Colonic mucosa (tissue), 4 donors: ENCODE results near the gene SCAMP2. TPM values are rescaled to one million over a fixed set of nuclear protein-coding genes. Genes with fewer than 3 reads are reported as not detected.
"Not testable (repeated sequence)": the region's sequence is repeated elsewhere in the genome, so short reads cannot be mapped to it uniquely, and the experiment has no call there.

Experiments
- DNase-seq: peaks from one replicate; pipeline ENCODE4 v3.0.0-alpha.2; 2020
- H3K27ac ChIP-seq: fragments of 200-600 bp; one replicate; pipeline ENCODE4 v1.8.0; 2021
- H3K27me3 ChIP-seq: fragments of 200-600 bp; one replicate; pipeline ENCODE4 v1.8.0; 2021
- H3K36me3 ChIP-seq: fragments of 200-600 bp; one replicate; pipeline ENCODE4 v1.8.0; 2021
- H3K4me1 ChIP-seq: fragments of 200-600 bp; one replicate; pipeline ENCODE4 v1.8.0; 2021; ENCODE audit warnings: mild to moderate bottlenecking
- H3K4me3 ChIP-seq: fragments of 200-600 bp; one replicate; pipeline ENCODE4 v1.8.0; 2021
- H3K9ac ChIP-seq, 2 donors: one replicate each; pipeline ENCODE4 v1.7.0; 2013; ENCODE audit warnings: control low read depth in 2 of 2, low read depth in 2 of 2, low read length in 2 of 2
- H3K9me3 ChIP-seq: fragments of 200-600 bp; one replicate; pipeline ENCODE4 v1.8.0; 2021
- CTCF ChIP-seq: fragments of 200-600 bp; IDR thresholded peaks from one replicate; pipeline ENCODE4 v1.8.0; 2022; ENCODE audit warnings: antibody characterized with exemption, mild to moderate bottlenecking
- intact Hi-C: fragments of 100-400 bp; cut with DNase I; formaldehyde crosslinking; loops from one replicate; pipeline ENCODE4 v1.14.1; 2022
- total RNA-seq, 2 donors: library from RNA; stranded (reverse); fragmentation: NEBNext Ultra II Directional in 1 of 2; extraction: Animal tissue kit (Norgen Biotek cat#: 25700) in 1 of 2; gene quantifications; one replicate each; pipeline ENCODE4 v1.2.1, GENCODE V29; 2021
- donor health status: healthy.
- donor health status: DM: no; HTN: no; CAD: no.
- donor health status: DM: no; HTN: no; CAD: no.

SCAMP2 gene
- total RNA-seq, 2 donors from 2014 or later = 152 to 204 TPM

DNA sequence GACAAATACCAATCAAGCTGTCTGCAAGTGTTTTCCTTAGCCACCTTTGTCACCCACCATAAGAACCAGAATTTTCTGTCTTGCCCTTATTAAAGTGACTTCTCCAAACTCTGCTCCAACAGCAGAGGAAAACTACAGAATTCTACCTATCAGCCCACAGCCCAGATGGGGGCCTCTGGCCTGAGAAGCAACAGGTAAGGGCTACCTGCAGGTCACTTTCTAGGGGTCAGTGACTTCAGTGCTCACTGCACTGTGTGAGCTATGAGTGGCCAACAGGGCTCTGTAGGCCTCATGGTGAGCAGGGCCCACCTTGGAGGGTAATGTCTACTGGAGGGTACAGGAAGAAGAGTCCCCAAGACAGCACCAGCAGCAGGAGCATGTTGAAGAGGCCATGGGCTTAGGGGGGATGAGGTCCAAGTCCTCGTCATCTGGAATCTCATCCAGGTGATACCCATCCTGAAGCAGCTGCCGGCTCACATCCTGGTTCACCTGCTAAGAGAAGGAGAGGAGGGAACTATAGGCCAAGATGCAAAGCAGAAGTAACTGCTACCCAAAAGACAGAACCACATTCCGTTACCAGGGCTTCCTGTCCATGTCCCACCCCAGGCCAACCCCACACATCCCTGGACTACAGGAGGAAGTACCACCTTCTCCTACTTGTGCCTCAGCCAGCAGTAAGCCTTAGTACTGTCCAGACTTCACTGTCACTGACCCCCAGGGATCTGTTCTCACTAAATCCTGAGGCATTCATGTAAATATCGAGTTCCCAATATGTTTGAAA is 29.3 kb upstream of the SCAMP2 start:
- intact Hi-C loops = loop anchor here (5.0 kb wide), 4 partner anchors 35 to 120 kb away; partner anchors contain the start of genes COX5A, CSK and ULK3
- peaks cover 9% of the 10 kb centered on the region for H3K4me1 ChIP-seq
- no peak overlapping the region for H3K9ac ChIP-seq
- TF ChIP-seq CTCF = no peak
- DNase-seq = no peak
- H3K27me3 ChIP-seq = no peaks in the 10 kb centered on the region
- no peaks in the 10 kb centered on the region for H3K9me3 ChIP-seq
- peaks cover 3% of the 10 kb centered on the region for H3K36me3 ChIP-seq
- H3K4me3 ChIP-seq = no peak overlapping the region
- H3K27ac ChIP-seq = no peak overlapping the region

DNA sequence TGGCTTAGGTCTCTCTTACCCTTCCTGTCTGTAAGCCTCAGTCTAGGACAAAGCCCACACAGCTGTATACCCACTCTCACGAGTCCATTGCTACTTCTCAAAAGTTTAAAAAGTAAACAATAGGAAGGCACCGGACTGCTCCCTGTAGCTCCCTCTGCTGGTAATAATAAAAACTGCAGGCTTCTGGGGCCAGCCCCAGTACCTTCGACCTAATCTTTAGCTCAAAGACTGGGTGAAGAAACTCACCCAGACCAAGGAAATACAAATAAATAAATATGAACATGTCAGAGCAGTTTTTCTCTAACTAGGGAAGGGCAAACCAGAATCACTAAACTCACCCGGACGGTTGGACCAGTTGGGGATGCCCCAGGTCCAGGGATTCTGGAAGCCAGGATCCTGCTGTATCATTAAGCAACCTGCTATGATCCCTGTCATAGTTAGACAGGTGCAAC is 28.5 kb upstream of the SCAMP2 start:
- Histone ChIP-seq H3K27me3 (no peaks in the 10 kb centered on the region), H3K27ac (no peak overlapping the region), H3K36me3 (peaks cover 3% of the 10 kb centered on the region), H3K4me3 (no peak overlapping the region), H3K9ac (peak overlapping the region in 1 of 2 donors; percentile 30), H3K9me3 (no peaks in the 10 kb centered on the region), H3K4me1 (peaks cover 9% of the 10 kb centered on the region)
- intact Hi-C loops = loop anchor here (5.0 kb wide), 4 partner anchors 36 to 119 kb away; partner anchors contain the start of genes COX5A, CSK and ULK3
- peak; percentile 96 for TF ChIP-seq CTCF
- DNase-seq = peak; percentile 75

GRCh38 chr15:74897300-74897701 is 24.1 kb upstream of the SCAMP2 start:
- H3K9me3 ChIP-seq = no peaks in the 10 kb centered on the region
- no peak overlapping the region for H3K27ac ChIP-seq
- peaks cover 3% of the 10 kb centered on the region for H3K36me3 ChIP-seq
- intact Hi-C loops = no loop called here
- peak overlapping the region in 1 of 2 donors; percentile 18 for H3K9ac ChIP-seq
- no peak for TF ChIP-seq CTCF
- DNase-seq = no peak
- peaks cover 6% of the 10 kb centered on the region for H3K4me1 ChIP-seq
- H3K4me3 ChIP-seq = no peak overlapping the region
- H3K27me3 ChIP-seq = no peaks in the 10 kb centered on the region

DNA sequence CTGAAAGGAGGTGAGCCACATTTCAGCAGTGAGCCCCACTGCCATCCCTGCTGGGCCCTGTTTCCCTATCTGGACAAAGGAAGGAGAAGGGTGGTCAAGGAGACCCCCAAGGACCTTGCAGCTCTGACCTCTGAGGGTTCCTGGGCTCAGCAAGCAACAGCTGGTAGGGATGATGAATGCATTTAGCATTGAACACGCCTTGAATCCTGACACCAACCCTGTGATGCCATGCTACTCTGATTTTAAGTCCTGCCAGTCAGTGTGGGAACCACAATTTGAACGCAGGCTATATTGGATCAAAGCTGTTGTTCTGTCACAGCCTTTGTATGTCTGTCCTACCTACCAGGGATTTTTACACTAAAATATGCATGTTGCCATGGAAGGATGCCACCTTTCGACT is 23.2 kb upstream of the SCAMP2 start:
- DNase-seq = no peak
- no peaks in the 10 kb centered on the region for H3K27me3 ChIP-seq
- H3K36me3 ChIP-seq = no peaks in the 10 kb centered on the region
- no peak overlapping the region for H3K9ac ChIP-seq
- TF ChIP-seq CTCF = no peak
- H3K4me3 ChIP-seq = no peak overlapping the region
- H3K9me3 ChIP-seq = no peaks in the 10 kb centered on the region
- H3K27ac ChIP-seq = no peak overlapping the region
- peaks cover 6% of the 10 kb centered on the region for H3K4me1 ChIP-seq
- intact Hi-C loops = no loop called here

- H3K36me3 ChIP-seq = no peaks in the 10 kb centered on the region
- H3K4me3 ChIP-seq = no peak overlapping the region
- TF ChIP-seq CTCF = no peak
- DNase-seq = no peak
- intact Hi-C loops = no loop called here
- no peaks in the 10 kb centered on the region for H3K9me3 ChIP-seq
- no peak overlapping the region for H3K27ac ChIP-seq
- no peaks in the 10 kb centered on the region for H3K27me3 ChIP-seq
- peaks cover 4% of the 10 kb centered on the region for H3K4me1 ChIP-seq
- no peak overlapping the region for H3K9ac ChIP-seq
Measured at GRCh38 chr15:74895830-74896229, 22.7 kb upstream of the SCAMP2 start.

GRCh38 chr15:74894383-74894782 is 21.2 kb upstream of the SCAMP2 start:
- intact Hi-C loops, H3K4me1 ChIP-seq, H3K9me3 ChIP-seq, H3K9ac ChIP-seq, H3K27ac ChIP-seq, H3K4me3 ChIP-seq, DNase-seq, H3K27me3 ChIP-seq, H3K36me3 ChIP-seq: not testable (repeated sequence)
